GM18499 (cell line): ENCODE data around the gene AMACR.
A peak's percentile ranks its signal among the peaks of the same experiment; 100 is the strongest.
"Not testable (repeated sequence)": the region's sequence is repeated elsewhere in the genome, so short reads cannot be mapped to it uniquely, and the experiment has no call there.

Experiments
- ATAC-seq: cut with Tn5 transposase; IDR thresholded peaks from one replicate; pipeline ENCODE4 v1.9.1; 2021; ENCODE audit warnings: moderate number of reproducible peaks; ENCODE audit not compliant: insufficient read depth, unreplicated experiment

Gene AMACR

GRCh38 chr5:33975852-33976251 is 32.0 kb downstream of the AMACR start:
- ATAC-seq: no peak

GRCh38 chr5:33973271-33973670 is 34.6 kb downstream of the AMACR start:
- ATAC-seq: no peak

- peak; percentile 71 for ATAC-seq
Observed at GRCh38 chr5:33969572-33970452, 38.0 kb downstream of the AMACR start.

- no peak for ATAC-seq
Observed at GRCh38 chr5:33968211-33969005, 39.4 kb downstream of the AMACR start.

- no peak for ATAC-seq
Observed at GRCh38 chr5:33966805-33967204, 41.0 kb downstream of the AMACR start.

GRCh38 chr5:33964132-33964700 is 43.6 kb downstream of the AMACR start:
- ATAC-seq: no peak

GRCh38 chr5:33958176-33958575 is 49.7 kb downstream of the AMACR start:
- ATAC-seq: no peak

GRCh38 chr5:33957577-33958150 is 50.2 kb downstream of the AMACR start:
- ATAC-seq: no peak

- not testable (repeated sequence) for ATAC-seq
Observed at GRCh38 chr5:33952175-33952574, 55.7 kb downstream of the AMACR start.

GRCh38 chr5:33944543-33945132 is 63.2 kb downstream of the AMACR start:
- ATAC-seq: no peak

- ATAC-seq: no peak
Observed at GRCh38 chr5:33941090-33941489, 66.8 kb downstream of the AMACR start.

- ATAC-seq: no peak
Observed at GRCh38 chr5:33939556-33940262, 68.1 kb downstream of the AMACR start.

GRCh38 chr5:33938881-33939280 is 69.0 kb downstream of the AMACR start:
- no peak for ATAC-seq

- no peak for ATAC-seq
Observed at GRCh38 chr5:33938507-33938796, 69.4 kb downstream of the AMACR start.

- ATAC-seq: no peak
Observed at GRCh38 chr5:33937707-33938506, 69.9 kb downstream of the AMACR start.

GRCh38 chr5:33937017-33937706 is 70.7 kb downstream of the AMACR start:
- ATAC-seq: no peak

GRCh38 chr5:33936381-33937016 is 71.4 kb downstream of the AMACR start, which contains the start of gene RXFP3:
Gene RXFP3 (plus strand): TSS chr5:33936386. CDS start chr5:33936741, 355 bp downstream.
- ATAC-seq: no peak
